Astrocyte of the spinal cord (primary cell): ENCODE measurements around the gene OSTN.
"Not testable (repeated sequence)": the region's sequence is repeated elsewhere in the genome, so short reads cannot be mapped to it uniquely, and the experiment has no call there.

Experiments
- DNase-seq: peaks from one replicate; pipeline ENCODE4 v3.0.0; 2011; ENCODE audit warnings: low read depth, low spot score
- H3K4me3 ChIP-seq: 2 replicates; pipeline ENCODE4 v1.5.1; 2011; ENCODE audit warnings: low read depth, mild to moderate bottlenecking, low read length, moderate library complexity
- in situ Hi-C: cut with HindIII; loops from 2 replicates; pipeline ENCODE4 v1.10.0; 2017; ENCODE audit warnings: low sequenced_read_pairs
- TF ChIP-seq, protein P1 (sequence below): IDR thresholded peaks from 2 replicates; pipeline ENCODE4 v1.5.1; 2012; ENCODE audit warnings: low read depth, mild to moderate bottlenecking, low read length, inconsistent platforms

Gene OSTN

DNA sequence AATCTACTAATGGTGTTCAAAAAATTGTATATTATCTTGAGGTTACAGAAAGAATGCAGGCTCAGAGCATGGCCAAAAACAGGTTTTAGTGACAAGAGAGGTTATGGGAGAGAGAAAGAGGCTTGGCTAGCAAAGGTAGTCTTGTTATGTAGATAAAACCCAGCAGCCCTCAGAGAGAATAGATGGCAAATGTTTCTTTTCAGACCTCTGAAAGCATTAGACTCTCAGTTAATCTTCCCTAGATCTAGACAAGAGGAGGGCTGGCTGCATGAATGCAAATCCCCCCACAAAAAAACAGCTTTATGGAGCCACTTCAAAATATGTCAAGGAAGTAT is 62.2 kb downstream of the OSTN start:
- TF ChIP-seq, protein P1, sequence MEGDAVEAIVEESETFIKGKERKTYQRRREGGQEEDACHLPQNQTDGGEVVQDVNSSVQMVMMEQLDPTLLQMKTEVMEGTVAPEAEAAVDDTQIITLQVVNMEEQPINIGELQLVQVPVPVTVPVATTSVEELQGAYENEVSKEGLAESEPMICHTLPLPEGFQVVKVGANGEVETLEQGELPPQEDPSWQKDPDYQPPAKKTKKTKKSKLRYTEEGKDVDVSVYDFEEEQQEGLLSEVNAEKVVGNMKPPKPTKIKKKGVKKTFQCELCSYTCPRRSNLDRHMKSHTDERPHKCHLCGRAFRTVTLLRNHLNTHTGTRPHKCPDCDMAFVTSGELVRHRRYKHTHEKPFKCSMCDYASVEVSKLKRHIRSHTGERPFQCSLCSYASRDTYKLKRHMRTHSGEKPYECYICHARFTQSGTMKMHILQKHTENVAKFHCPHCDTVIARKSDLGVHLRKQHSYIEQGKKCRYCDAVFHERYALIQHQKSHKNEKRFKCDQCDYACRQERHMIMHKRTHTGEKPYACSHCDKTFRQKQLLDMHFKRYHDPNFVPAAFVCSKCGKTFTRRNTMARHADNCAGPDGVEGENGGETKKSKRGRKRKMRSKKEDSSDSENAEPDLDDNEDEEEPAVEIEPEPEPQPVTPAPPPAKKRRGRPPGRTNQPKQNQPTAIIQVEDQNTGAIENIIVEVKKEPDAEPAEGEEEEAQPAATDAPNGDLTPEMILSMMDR: no peak
- no peak overlapping the region for H3K4me3 ChIP-seq
- DNase-seq: no peak
- in situ Hi-C loops: no loop called here

GRCh38 chr3:191262650-191263049 is 63.6 kb downstream of the OSTN start:
- H3K4me3 ChIP-seq: no peak overlapping the region
- DNase-seq: no peak
- TF ChIP-seq, protein P1: no peak
- in situ Hi-C loops: no loop called here

- TF ChIP-seq, protein P1: no peak
- no peak overlapping the region for H3K4me3 ChIP-seq
- in situ Hi-C loops: no loop called here
- no peak for DNase-seq
Observed at GRCh38 chr3:191263365-191263764, 64.3 kb downstream of the OSTN start.

GRCh38 chr3:191263850-191264249 is 64.8 kb downstream of the OSTN start:
- in situ Hi-C loops: no loop called here
- no peak for DNase-seq
- H3K4me3 ChIP-seq: no peak overlapping the region
- TF ChIP-seq, protein P1: no peak

DNA sequence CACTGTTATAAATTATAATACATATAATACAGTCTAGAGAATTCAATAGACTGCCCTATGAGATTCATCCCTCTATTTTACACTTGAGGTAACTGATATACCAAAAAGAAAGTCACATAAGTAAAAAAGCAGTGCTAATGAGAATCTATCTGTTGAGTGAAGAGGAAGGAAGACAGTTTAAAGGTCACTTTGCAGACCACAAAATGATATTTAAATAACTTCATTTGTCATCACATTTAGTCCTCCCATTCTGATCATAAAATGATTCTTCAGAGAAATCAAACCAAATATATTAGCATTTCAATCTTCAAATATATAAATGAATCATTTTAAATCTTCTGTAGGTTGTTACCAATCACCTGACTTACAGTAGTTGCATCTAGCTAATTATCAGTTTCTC is 69.7 kb downstream of the OSTN start:
- in situ Hi-C loops: no loop called here
- DNase-seq: no peak

DNA sequence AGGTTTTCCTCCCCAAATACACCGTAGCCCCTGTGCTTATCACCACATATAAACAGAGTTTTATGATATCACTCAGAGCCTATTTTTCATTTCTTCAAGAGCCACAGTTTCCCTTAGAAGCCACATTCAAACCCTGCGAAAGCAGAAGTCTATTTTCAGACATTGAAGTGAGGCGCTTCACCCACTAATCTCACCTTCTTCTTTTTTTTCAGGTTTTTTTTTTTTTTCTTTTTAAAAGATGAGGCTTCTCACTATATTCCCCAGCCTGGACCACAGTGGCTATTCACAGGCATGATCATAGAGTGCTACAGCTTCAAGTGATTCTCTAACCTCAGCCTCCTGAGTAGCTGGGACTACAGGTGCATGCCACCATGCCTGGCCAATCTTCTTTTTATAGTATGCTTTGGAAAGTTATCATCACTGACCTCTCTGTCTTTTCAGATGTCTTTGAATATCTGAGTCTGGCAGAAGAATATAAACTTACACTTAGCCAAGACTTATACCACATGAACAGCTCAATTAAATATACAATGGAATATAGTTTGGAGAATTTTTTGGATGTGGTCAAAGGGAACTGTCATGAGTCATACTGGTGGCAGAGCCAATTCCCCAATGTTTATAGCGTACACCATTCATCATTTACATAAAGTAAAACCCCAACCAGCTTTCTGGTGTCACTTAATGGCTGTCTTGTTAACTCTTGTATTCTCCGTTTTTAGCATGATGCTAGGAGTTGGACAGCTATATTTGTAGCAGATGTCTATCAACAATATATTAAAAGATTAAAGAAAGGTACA is 70.4 kb downstream of the OSTN start:
- in situ Hi-C loops: no loop called here
- H3K4me3 ChIP-seq: no peak overlapping the region
- peak; percentile 38 for DNase-seq
- TF ChIP-seq, protein P1: no peak

More for the DNA sequence above, 69.7 kb downstream of the OSTN start:
- TF ChIP-seq, protein P1: no peak
- no peak overlapping the region for H3K4me3 ChIP-seq

- DNase-seq, in situ Hi-C loops, H3K4me3 ChIP-seq: not testable (repeated sequence)
Observed at GRCh38 chr3:191275244-191275643, 76.2 kb downstream of the OSTN start.
